Hematopoietic multipotent progenitor cell (in vitro differentiated cells): Measurements from ENCODE around the gene MIOX. TPM values are rescaled to one million over a fixed set of nuclear protein-coding genes. Genes with fewer than 3 reads are reported as not detected.

Source experiments
- total RNA-seq: library from RNA; depleted of rRNA; stranded (reverse); fragments of >200 nt; gene quantifications from one replicate; pipeline ENCODE4 v1.2.3, GENCODE V29; 2012

The MIOX gene
- total RNA-seq, 1 donor, result not detected

Other genes with a start within 250 kb of the MIOX start
- 76.7 TPM for gene TUBGCP6, start 241.8 kb upstream of the MIOX start, total RNA-seq
- gene HDAC10, start 235.6 kb upstream of the MIOX start, total RNA-seq, result 51.7 TPM
- gene MAPK12, start 225.2 kb upstream of the MIOX start, total RNA-seq, result 30.2 TPM
- gene MAPK11, start 216.5 kb upstream of the MIOX start, total RNA-seq, result 11.8 TPM
- gene PLXNB2, start 179.2 kb upstream of the MIOX start, total RNA-seq, result 91.8 TPM
- 9.2 TPM for gene DENND6B, start 159.8 kb upstream of the MIOX start, total RNA-seq
- gene PPP6R2, start 143.5 kb upstream of the MIOX start, total RNA-seq, result 70.3 TPM
- 118 TPM for gene SBF1, start 11.8 kb upstream of the MIOX start, total RNA-seq
- 0.54 TPM for gene ADM2, start 5.3 kb upstream of the MIOX start, total RNA-seq
- 65.4 TPM for gene LMF2, start 20.8 kb downstream of the MIOX start, total RNA-seq
- gene NCAPH2, start 21.4 kb downstream of the MIOX start, total RNA-seq, result 38.2 TPM
- 7.3 TPM for gene SCO2, start 38.7 kb downstream of the MIOX start, total RNA-seq
- gene TYMP, start 43.2 kb downstream of the MIOX start, total RNA-seq, result 20.5 TPM
- 1.6 TPM for gene KLHDC7B, start 59.0 kb downstream of the MIOX start, total RNA-seq
- gene SYCE3, start 76.1 kb downstream of the MIOX start, total RNA-seq, result 0.54 TPM
- gene CPT1B, start 91.6 kb downstream of the MIOX start, total RNA-seq, result 13.2 TPM
- 63.8 TPM for gene CHKB, start 96.0 kb downstream of the MIOX start, total RNA-seq
- gene MAPK8IP2, start 113.9 kb downstream of the MIOX start, total RNA-seq, result 0.27 TPM
- 24.5 TPM for gene ARSA, start 141.3 kb downstream of the MIOX start, total RNA-seq
- gene SHANK3, start 186.0 kb downstream of the MIOX start, total RNA-seq, result 24.8 TPM